GM13976 (cell line): ENCODE data around the gene IQGAP2.

ENCODE experiments used
- DNase-seq: peaks from one replicate; pipeline ENCODE4 v3.0.0; 2012; ENCODE audit warnings: low spot score
- in situ Hi-C: fragments of 300-500 bp; cut with MboI; formaldehyde crosslinking; loops from one replicate; pipeline ENCODE4 v1.12.0; 2022; ENCODE audit warnings: low sequenced_read_pairs, mixed read lengths, inconsistent platforms; ENCODE audit not compliant: unreplicated experiment
- TF ChIP-seq, protein P1 (sequence below): IDR thresholded peaks from 2 replicates; pipeline ENCODE4 v1.5.1; 2012; ENCODE audit warnings: borderline replicate concordance, mild to moderate bottlenecking; ENCODE audit not compliant: insufficient read depth; ENCODE audit errors: extremely low read depth, missing control alignments, control extremely low read depth

IQGAP2 gene

DNA sequence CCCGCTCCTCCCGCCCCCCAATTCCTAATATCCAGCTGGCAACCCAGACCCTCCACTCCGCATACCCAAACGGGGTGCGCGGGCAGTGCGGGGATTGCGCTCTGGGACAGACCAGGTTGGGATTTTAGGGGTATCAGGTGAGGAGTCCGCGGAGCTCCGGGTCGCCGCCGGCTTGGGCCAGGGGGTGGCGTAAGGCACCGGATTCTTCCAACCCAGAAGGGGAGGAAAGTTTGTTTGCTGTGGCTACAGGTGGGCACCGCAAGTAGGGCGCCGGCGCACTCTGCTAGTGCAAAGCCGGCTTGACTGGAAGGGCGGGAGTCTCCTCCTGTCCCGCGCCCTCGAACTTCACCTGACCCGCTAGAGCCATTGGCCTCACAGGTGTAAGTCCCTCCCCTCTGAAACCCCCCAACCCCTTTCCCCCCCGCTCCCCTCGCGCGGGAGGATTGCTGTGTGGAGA, 709 bp downstream of the IQGAP2 start:
- TF ChIP-seq, protein P1, sequence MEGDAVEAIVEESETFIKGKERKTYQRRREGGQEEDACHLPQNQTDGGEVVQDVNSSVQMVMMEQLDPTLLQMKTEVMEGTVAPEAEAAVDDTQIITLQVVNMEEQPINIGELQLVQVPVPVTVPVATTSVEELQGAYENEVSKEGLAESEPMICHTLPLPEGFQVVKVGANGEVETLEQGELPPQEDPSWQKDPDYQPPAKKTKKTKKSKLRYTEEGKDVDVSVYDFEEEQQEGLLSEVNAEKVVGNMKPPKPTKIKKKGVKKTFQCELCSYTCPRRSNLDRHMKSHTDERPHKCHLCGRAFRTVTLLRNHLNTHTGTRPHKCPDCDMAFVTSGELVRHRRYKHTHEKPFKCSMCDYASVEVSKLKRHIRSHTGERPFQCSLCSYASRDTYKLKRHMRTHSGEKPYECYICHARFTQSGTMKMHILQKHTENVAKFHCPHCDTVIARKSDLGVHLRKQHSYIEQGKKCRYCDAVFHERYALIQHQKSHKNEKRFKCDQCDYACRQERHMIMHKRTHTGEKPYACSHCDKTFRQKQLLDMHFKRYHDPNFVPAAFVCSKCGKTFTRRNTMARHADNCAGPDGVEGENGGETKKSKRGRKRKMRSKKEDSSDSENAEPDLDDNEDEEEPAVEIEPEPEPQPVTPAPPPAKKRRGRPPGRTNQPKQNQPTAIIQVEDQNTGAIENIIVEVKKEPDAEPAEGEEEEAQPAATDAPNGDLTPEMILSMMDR, result peak; percentile 32
- peak; percentile 60 for DNase-seq
- in situ Hi-C loops, result loop anchor here (10.0 kb wide), 1 partner anchor 141 kb away; no protein-coding TSS in a partner anchor

DNA sequence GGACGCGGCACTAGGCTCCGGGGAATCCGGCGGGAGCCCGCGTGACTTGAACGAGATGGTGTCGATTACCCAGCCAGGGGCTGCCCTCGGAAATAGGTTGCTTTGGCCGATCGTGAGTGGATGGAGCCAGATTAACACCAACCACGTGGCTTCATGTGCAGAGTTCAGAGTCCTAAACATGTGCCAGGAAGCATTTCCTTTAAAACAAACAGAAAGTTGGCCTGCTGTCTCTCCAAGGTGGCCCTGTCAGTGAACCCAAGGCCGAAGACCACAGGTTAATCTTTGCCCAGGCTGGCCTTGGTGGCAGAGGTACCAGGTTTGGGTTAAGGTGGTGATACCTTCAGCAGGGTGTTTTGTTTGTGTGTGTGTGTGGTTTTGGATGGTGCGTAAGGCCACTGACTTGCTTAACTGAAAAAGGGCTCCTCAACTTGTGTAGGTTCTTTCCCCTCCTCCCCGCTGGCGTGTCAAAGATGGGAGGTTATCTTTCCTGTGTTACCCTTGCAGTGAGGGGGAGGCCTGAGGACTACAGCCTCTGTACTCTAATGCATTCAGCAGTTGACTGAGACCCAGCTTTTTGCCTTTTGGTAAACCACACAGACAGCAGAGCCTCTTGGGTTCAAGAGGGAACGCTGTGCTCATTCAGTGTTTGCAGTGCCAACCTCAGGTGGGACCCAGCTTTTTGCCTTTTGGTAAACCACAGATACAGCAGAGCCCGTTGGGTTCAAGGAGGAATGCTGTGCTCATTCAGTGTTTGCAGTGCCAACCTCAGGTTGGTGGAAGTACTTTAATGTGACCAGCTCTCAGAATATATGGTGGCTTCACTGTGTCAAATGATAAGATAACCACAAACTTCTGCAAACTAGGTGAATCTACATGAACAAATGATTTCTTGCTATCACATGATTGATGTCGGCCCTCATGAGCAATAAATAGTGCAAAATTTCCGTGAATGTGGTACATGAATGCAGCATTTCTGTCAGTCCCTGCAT, 1.4 kb downstream of the IQGAP2 start:
- in situ Hi-C loops, result loop anchor here (10.0 kb wide), 1 partner anchor 140 kb away; no protein-coding TSS in a partner anchor

DNA sequence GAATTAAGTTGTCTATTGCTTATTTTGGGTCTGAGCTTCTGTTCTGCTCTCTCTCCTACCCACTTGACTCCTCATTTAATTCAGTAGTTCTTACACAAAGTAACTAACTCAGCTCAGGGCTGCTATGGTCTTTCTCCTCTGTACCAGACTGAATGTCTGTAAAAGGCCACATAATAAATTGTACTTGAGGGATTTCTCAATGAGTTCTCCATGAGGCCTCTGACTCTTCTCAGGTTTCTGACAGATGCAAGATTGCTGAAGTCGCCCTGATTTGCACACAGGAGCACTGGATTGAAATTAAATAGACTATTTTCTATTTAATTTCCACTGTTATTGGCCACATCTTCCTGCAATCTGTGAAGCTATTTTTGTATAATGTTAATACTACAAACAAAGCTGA, 2.9 kb downstream of the IQGAP2 start:
- TF ChIP-seq, protein P1, result no peak
- in situ Hi-C loops, result loop anchor here (10.0 kb wide), 1 partner anchor 139 kb away; no protein-coding TSS in a partner anchor

More for the DNA sequence above, 1.4 kb downstream of the IQGAP2 start:
- TF ChIP-seq, protein P1, result no peak
- peak; percentile 57 for DNase-seq

DNA sequence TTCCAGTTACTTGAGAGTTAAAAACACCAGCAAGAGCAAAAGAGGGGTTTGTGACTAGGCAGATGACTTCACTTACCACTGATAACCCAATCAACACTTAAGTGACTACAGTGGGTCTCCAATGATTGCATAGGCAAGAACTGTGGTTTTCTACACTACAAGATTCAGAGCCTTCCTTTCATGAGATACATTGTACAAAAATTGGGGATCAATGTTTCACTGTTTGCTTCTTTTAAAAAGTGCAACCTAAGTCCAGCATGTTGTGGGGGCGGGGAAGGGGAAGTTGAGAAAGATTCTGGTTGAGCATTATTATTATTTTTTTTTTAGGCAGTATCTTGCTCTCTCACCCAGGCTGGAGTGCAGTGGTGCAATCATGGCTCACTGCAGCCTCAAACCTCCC, 3.6 kb downstream of the IQGAP2 start:
- TF ChIP-seq, protein P1, result no peak
- in situ Hi-C loops, result loop anchor here (10.0 kb wide), 1 partner anchor 138 kb away; no protein-coding TSS in a partner anchor
- DNase-seq, result no peak

More for the DNA sequence above, 2.9 kb downstream of the IQGAP2 start:
- no peak for DNase-seq

DNA sequence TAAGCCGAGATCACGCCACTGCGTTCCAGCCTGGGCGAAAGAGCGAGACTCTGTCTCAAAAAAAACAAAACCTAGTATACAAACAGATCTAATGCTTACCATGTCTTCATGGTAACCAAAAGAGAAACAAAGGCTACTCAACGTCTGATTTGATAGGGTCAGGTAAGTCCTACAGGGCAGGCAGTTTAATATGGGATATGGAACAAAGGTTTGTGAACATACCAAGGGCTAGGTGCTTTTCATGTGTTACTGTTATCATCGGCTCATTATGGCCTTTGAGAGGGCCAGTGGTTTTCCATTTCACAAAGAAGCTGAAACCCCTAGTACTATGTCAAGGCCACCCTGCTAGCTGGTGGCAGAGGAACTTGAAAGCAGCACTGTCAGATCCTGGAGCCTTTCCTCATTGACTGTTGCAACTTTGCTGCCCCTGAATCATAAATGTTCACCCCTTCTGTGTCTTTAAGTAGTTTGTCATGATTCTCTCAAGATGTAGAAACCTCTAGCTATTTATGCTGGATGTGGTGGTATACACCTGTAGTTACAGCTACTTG, 5.1 kb downstream of the IQGAP2 start:
- TF ChIP-seq, protein P1, result no peak
- in situ Hi-C loops, result loop anchor here (10.0 kb wide), 1 partner anchor 137 kb away; no protein-coding TSS in a partner anchor
- DNase-seq, result no peak

DNA sequence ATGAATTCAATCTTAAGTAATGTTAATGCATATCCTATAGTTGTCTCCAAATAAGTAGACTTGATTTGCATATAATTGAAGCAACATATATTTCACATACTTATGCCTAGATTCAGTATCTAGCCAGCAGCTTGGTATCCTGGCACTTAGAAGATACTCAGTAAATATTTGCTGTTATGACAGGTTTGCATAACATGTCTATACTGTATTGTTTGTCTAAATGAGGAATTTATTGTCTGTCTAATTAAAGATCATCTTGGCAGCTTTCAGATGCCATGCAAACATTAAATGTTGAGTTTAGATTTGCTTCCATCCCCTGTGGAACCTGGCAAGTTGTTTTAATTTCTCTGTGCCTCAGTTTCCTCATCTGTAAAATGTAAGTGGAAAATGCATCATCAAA, 9.4 kb downstream of the IQGAP2 start:
- in situ Hi-C loops, result no loop called here
- TF ChIP-seq, protein P1, result no peak
- no peak for DNase-seq
